Cardiac septum (tissue), 1 donor: ENCODE results near the gene XPO6. TPM values are rescaled to one million over a fixed set of nuclear protein-coding genes. Genes with fewer than 3 reads are reported as not detected.

ENCODE experiments used
- DNase-seq: peaks from one replicate; pipeline ENCODE4 v3.0.0-alpha.2; 2020; ENCODE audit warnings: low spot score
- intact Hi-C: fragments of 100-400 bp; cut with DNase I; formaldehyde crosslinking; loops from one replicate; pipeline ENCODE4 v1.14.0; 2022
- total RNA-seq: library from RNA; stranded (reverse); fragmentation: NEBNext Ultra II Directional; extraction: Animal tissue kit (Norgen Biotek cat#: 25700); gene quantifications from one replicate; pipeline ENCODE4 v1.2.1, GENCODE V29; 2021
- donor health status: DM: no; HTN: no; CAD: no.

XPO6 gene
- total RNA-seq, 1 donor from 2014 or later, result 43.9 TPM

- DNase-seq, result no peak
- intact Hi-C loops, result no loop called here
Measured at GRCh38 chr16:28059841-28060575, 151.8 kb downstream of the XPO6 start.

- intact Hi-C loops, result no loop called here
- no peak for DNase-seq
Measured at GRCh38 chr16:28058839-28059589, 152.8 kb downstream of the XPO6 start.

- intact Hi-C loops, result no loop called here
- no peak for DNase-seq
Measured at GRCh38 chr16:28057949-28058348, 153.8 kb downstream of the XPO6 start.

GRCh38 chr16:28053461-28053860 lies 158.3 kb downstream of the XPO6 start:
- intact Hi-C loops, result no loop called here
- DNase-seq, result no peak

GRCh38 chr16:28052274-28053128 lies 159.3 kb downstream of the XPO6 start:
- no peak for DNase-seq
- intact Hi-C loops, result no loop called here

- DNase-seq, result no peak
- intact Hi-C loops, result no loop called here
Measured at GRCh38 chr16:28051486-28051885, 160.3 kb downstream of the XPO6 start.

Other genes with a start within 250 kb of the XPO6 start
- gene GSG1L, start 148.3 kb downstream of the XPO6 start, total RNA-seq, result 8.0 TPM
- 1.9 TPM for gene SBK1, start 80.6 kb upstream of the XPO6 start, total RNA-seq
- not detected for gene NPIPB6, start 151.5 kb upstream of the XPO6 start, total RNA-seq
- 33.8 TPM for gene EIF3CL, start 191.9 kb upstream of the XPO6 start, total RNA-seq